ENCODE results near the gene SPACA4. TPM values are rescaled to one million over a fixed set of nuclear protein-coding genes. Genes with fewer than 3 reads are reported as not detected.

Gene SPACA4
- total RNA-seq, 1 donor from 2014 or later, result not detected

DNA sequence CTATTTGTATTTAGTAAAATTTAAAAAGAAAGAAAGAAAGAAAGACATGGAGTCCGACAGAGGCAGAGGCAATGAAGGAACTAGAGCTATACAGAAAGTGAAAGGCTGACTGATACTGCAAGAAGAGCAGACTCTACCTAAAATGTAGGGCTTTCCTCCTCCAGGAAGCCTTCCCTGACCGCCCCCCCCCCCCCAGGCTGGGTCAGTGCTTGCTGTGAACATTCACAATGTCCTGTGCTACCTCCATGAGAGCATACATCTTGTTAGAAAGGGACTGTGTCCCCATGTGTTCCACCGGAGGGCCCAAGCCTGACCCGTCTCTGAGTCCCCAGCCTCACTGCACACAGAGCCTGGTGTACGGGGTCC is 45.1 kb downstream of the SPACA4 start:
- Histone ChIP-seq H3K36me3 (no peaks in the 10 kb centered on the region), H3F3A (ENCODE audit: low read depth) (peaks cover 6% of the 10 kb centered on the region), H3K4me1 (peaks cover under 1% of the 10 kb centered on the region), H3K27ac (no peak overlapping the region), H4K20me1 (ENCODE audit: low read depth) (no peaks in the 10 kb centered on the region), H3K9ac (no peak overlapping the region), H3K4me3 (no peak overlapping the region), H3K27me3 (no peaks in the 10 kb centered on the region), H3K9me3 (ENCODE audit: low read depth) (no peaks in the 10 kb centered on the region), H3K79me2 (ENCODE audit: low read depth) (no peaks in the 10 kb centered on the region), H2AFZ (replicated peaks) (no peak overlapping the region), H3K4me2 (no peak overlapping the region)
- no peak overlapping the region for H3K27ac Mint-ChIP-seq
- peaks cover 16% of the 10 kb centered on the region for H3K4me1 Mint-ChIP-seq
- no peak for DNase-seq (ENCODE audit: low spot score)
- no peak overlapping the region for H3K4me3 Mint-ChIP-seq
- H3K36me3 Mint-ChIP-seq, result no peaks in the 10 kb centered on the region
- TF ChIP-seq EZH2 (IDR thresholded peaks at IDR 0.05) (no peak), EZH2phosphoT487 (IDR thresholded peaks at IDR 0.05) (no peak)
- TF ChIP-seq, protein P1, sequence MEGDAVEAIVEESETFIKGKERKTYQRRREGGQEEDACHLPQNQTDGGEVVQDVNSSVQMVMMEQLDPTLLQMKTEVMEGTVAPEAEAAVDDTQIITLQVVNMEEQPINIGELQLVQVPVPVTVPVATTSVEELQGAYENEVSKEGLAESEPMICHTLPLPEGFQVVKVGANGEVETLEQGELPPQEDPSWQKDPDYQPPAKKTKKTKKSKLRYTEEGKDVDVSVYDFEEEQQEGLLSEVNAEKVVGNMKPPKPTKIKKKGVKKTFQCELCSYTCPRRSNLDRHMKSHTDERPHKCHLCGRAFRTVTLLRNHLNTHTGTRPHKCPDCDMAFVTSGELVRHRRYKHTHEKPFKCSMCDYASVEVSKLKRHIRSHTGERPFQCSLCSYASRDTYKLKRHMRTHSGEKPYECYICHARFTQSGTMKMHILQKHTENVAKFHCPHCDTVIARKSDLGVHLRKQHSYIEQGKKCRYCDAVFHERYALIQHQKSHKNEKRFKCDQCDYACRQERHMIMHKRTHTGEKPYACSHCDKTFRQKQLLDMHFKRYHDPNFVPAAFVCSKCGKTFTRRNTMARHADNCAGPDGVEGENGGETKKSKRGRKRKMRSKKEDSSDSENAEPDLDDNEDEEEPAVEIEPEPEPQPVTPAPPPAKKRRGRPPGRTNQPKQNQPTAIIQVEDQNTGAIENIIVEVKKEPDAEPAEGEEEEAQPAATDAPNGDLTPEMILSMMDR (IDR thresholded peaks at IDR 0.05), result no peak
- H3K9me3 Mint-ChIP-seq, result no peaks in the 10 kb centered on the region
- H3K27me3 Mint-ChIP-seq (ENCODE audit: insufficient read depth, low read depth), result peaks cover 4% of the 10 kb centered on the region

DNA sequence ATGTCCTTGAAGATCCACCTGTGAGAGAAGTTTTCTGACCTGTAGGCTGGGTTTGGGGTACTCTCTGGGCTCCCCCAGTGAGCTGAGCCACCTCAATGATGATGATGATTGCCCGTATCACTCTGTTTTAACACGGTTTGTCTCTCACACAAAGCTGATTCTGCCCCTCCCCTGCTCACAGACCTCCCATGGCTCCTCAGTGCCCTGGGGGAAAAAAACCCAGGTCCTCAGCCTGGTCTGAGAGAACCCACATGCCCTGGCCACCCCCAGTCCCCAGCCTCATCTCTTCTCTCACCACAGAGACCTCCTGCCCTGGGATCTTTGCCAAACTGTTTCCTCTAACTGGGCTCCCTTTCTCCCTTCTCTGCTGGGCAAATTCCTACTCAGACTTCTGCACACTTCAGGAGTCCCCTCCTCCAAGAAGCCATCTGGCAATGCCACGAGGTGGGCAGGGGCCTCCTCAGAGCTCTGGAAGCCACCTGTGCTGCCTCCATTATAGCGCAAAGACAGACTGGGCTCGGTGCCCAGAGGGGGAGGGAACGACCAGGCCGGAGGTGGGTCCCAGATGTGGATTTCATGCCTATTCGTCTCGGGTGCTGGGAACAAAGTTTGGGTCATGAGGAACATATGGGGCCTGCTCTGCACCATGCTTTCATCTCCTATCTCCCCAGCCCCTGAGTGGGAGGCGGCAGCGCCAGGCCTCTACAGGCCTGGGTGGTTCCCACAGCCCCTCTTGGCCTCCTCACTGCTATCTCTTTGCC is 47.9 kb downstream of the SPACA4 start:
- no peak overlapping the region for H3K4me3 ChIP-seq
- Mint-ChIP-seq H3K9me3 (no peaks in the 10 kb centered on the region), H3K4me1 (peaks cover 18% of the 10 kb centered on the region), H3K36me3 (no peaks in the 10 kb centered on the region), H3K4me3 (peak overlapping the region; percentile 43), H3K27me3 (ENCODE audit: insufficient read depth, low read depth) (peaks cover 4% of the 10 kb centered on the region), H3K27ac (peak overlapping the region; percentile 85)
- no peaks in the 10 kb centered on the region for H3K36me3 ChIP-seq
- H3F3A ChIP-seq (ENCODE audit: low read depth), result peaks cover 10% of the 10 kb centered on the region
- peak overlapping the region; percentile 42 for H2AFZ ChIP-seq (replicated peaks)
- DNase-seq (ENCODE audit: low spot score), result no peak
- H3K27ac ChIP-seq, result no peak overlapping the region
- H3K9me3 ChIP-seq (ENCODE audit: low read depth), result no peaks in the 10 kb centered on the region
- H4K20me1 ChIP-seq (ENCODE audit: low read depth), result no peaks in the 10 kb centered on the region
- TF ChIP-seq EZH2phosphoT487 (IDR thresholded peaks at IDR 0.05) (no peak), EZH2 (IDR thresholded peaks at IDR 0.05) (no peak)
- TF ChIP-seq, protein P1 (IDR thresholded peaks at IDR 0.05), result no peak
- no peaks in the 10 kb centered on the region for H3K79me2 ChIP-seq (ENCODE audit: low read depth)
- H3K4me2 ChIP-seq, result no peak overlapping the region
- peaks cover 7% of the 10 kb centered on the region for H3K4me1 ChIP-seq
- no peak overlapping the region for H3K9ac ChIP-seq
- H3K27me3 ChIP-seq, result no peaks in the 10 kb centered on the region

DNA sequence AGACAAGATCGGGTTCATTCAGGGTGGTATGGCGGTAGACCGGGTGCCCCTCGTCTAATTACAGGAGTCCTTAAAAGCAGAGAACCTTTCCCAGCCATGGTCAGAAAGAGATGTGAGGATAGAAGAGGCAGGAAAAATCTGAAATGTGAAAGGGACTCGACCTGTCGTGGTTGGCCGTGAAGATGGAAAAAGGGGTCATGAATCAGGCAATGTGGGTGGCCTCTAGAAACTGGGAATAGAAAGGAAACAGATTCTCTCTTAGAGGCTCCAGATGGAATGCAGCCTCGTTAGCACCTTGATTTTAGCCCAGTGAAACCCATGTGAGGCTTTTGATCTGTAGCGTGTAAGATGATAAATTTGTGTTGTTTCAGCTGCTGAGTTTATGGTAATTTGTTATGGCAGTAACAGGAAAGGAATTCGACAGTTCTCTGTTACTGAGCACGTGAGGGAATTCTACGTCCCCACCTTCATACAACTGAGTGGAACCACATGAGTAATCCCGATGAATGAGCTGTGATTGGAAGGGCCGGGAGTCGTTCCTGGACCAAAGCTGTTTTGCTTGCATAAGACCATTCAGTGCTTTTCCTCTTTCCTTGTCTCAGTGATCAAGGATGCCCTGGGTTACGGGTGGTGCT is 50.4 kb downstream of the SPACA4 start:
- Mint-ChIP-seq H3K27ac (no peak overlapping the region), H3K27me3 (ENCODE audit: insufficient read depth, low read depth) (peaks cover 4% of the 10 kb centered on the region)
- H3K27ac ChIP-seq, result no peak overlapping the region

More for the DNA sequence above, 50.4 kb downstream of the SPACA4 start:
- Histone ChIP-seq H3K27me3 (no peaks in the 10 kb centered on the region), H3K4me2 (no peak overlapping the region), H3K4me3 (no peak overlapping the region), H3K79me2 (ENCODE audit: low read depth) (no peaks in the 10 kb centered on the region), H4K20me1 (ENCODE audit: low read depth) (no peaks in the 10 kb centered on the region), H3K4me1 (peaks cover 7% of the 10 kb centered on the region), H2AFZ (replicated peaks) (peak overlapping the region; percentile 61), H3F3A (ENCODE audit: low read depth) (peaks cover 10% of the 10 kb centered on the region), H3K36me3 (no peaks in the 10 kb centered on the region), H3K9ac (no peak overlapping the region), H3K9me3 (ENCODE audit: low read depth) (no peaks in the 10 kb centered on the region)
- Mint-ChIP-seq H3K9me3 (no peaks in the 10 kb centered on the region), H3K36me3 (no peaks in the 10 kb centered on the region), H3K4me1 (peaks cover 25% of the 10 kb centered on the region), H3K4me3 (no peak overlapping the region)
- TF ChIP-seq EZH2 (IDR thresholded peaks at IDR 0.05) (no peak), EZH2phosphoT487 (IDR thresholded peaks at IDR 0.05) (no peak)
- TF ChIP-seq, protein P1 (IDR thresholded peaks at IDR 0.05), result no peak
- DNase-seq (ENCODE audit: low spot score), result no peak

Other genes with a start within 250 kb of the SPACA4 start
- gene TMEM143, start 242.8 kb upstream of the SPACA4 start, total RNA-seq (ENCODE audit: low replicate concordance), result 3.1 and 9.4 TPM in 2 replicates
- not detected in 2 replicates for gene SYNGR4, start 242.4 kb upstream of the SPACA4 start, total RNA-seq (ENCODE audit: low replicate concordance)
- gene KDELR1, start 215.2 kb upstream of the SPACA4 start, total RNA-seq (ENCODE audit: low replicate concordance), result 106 and 161 TPM in 2 replicates
- 0.28 and 0.45 TPM in 2 replicates for gene GRIN2D, start 213.1 kb upstream of the SPACA4 start, total RNA-seq (ENCODE audit: low replicate concordance)
- 10.6 and 31.5 TPM in 2 replicates for gene GRWD1, start 160.8 kb upstream of the SPACA4 start, total RNA-seq (ENCODE audit: low replicate concordance)
- 0.69 and 0.74 TPM in 2 replicates for gene KCNJ14, start 151.2 kb upstream of the SPACA4 start, total RNA-seq (ENCODE audit: low replicate concordance)
- 50.3 and 107 TPM in 2 replicates for gene CYTH2, start 137.4 kb upstream of the SPACA4 start, total RNA-seq (ENCODE audit: low replicate concordance)
- 0.02 and 3.5 TPM in 2 replicates for gene LMTK3, start 94.9 kb upstream of the SPACA4 start, total RNA-seq (ENCODE audit: low replicate concordance)
- gene SULT2B1, start 54.6 kb upstream of the SPACA4 start, total RNA-seq (ENCODE audit: low replicate concordance), result 1.6 TPM in 1 of 2 replicates, not detected in the other
- gene FAM83E, start 8.3 kb downstream of the SPACA4 start, total RNA-seq (ENCODE audit: low replicate concordance), result 0.06 and 2.6 TPM in 2 replicates
- 1,962 and 2,391 TPM in 2 replicates for gene RPL18, start 12.4 kb downstream of the SPACA4 start, total RNA-seq (ENCODE audit: low replicate concordance)
- gene SPHK2, start 12.8 kb downstream of the SPACA4 start, total RNA-seq (ENCODE audit: low replicate concordance), result 7.2 and 46.1 TPM in 2 replicates
- 7.4 and 10.3 TPM in 2 replicates for gene DBP, start 30.6 kb downstream of the SPACA4 start, total RNA-seq (ENCODE audit: low replicate concordance)
- gene CA11, start 39.4 kb downstream of the SPACA4 start, total RNA-seq (ENCODE audit: low replicate concordance), result 12.6 and 49.8 TPM in 2 replicates
- 0.87 TPM in 1 of 2 replicates, not detected in the other for gene NTN5, start 66.3 kb downstream of the SPACA4 start, total RNA-seq (ENCODE audit: low replicate concordance)
- 0.09 and 1.7 TPM in 2 replicates for gene FUT2, start 89.2 kb downstream of the SPACA4 start, total RNA-seq (ENCODE audit: low replicate concordance)
- 1.2 and 1.4 TPM in 2 replicates for gene MAMSTR, start 113.0 kb downstream of the SPACA4 start, total RNA-seq (ENCODE audit: low replicate concordance)
- 0.86 and 3.2 TPM in 2 replicates for gene RASIP1, start 133.9 kb downstream of the SPACA4 start, total RNA-seq (ENCODE audit: low replicate concordance)
- 0.19 and 0.40 TPM in 2 replicates for gene IZUMO1, start 140.2 kb downstream of the SPACA4 start, total RNA-seq (ENCODE audit: low replicate concordance)
- gene FUT1, start 145.9 kb downstream of the SPACA4 start, total RNA-seq (ENCODE audit: low replicate concordance), result 2.9 and 5.1 TPM in 2 replicates
- gene FGF21, start 148.8 kb downstream of the SPACA4 start, total RNA-seq (ENCODE audit: low replicate concordance), result not detected in 2 replicates
- gene BCAT2, start 204.3 kb downstream of the SPACA4 start, total RNA-seq (ENCODE audit: low replicate concordance), result 33.5 and 63.2 TPM in 2 replicates
- 11.2 and 27.6 TPM in 2 replicates for gene HSD17B14, start 229.7 kb downstream of the SPACA4 start, total RNA-seq (ENCODE audit: low replicate concordance)

All from neural progenitor cell (in vitro differentiated cells).